22Rv1 (cell line): ENCODE results near the gene CEBPG.

Experiments
- CTCF ChIP-seq: fragments of 450-650 bp; IDR thresholded peaks from 2 replicates; pipeline ENCODE4 v1.5.1; 2017; ENCODE audit warnings: mild to moderate bottlenecking
- ZFX ChIP-seq: fragments of 450-650 bp; IDR thresholded peaks from 2 replicates; pipeline ENCODE4 v1.6.1; 2017; ENCODE audit warnings: antibody characterized with exemption, borderline replicate concordance

- TF ChIP-seq CTCF = no peak
- no peak for TF ChIP-seq ZFX
These were observed 25.0 kb downstream of the CEBPG start for GRCh38 chr19:33398361-33399060.
